ENCODE data around the gene PRKG1.

- TF ChIP-seq CTCF (IDR thresholded peaks at IDR 0.05; ENCODE audit: insufficient read depth, low read length), result no peak
- no peak for TF ChIP-seq POLR2AphosphoS5 (IDR thresholded peaks at IDR 0.05; ENCODE audit: low read depth)
- TF ChIP-seq REST (IDR thresholded peaks at IDR 0.05; ENCODE audit: insufficient replicate concordance, low read depth), result no peak
These were observed 1194.9 kb downstream of the PRKG1 start for GRCh38 chr10:52269233-52269632.

All from HL-60 (cell line).